Activated T-helper 17 cell treated with anti-CD3 and anti-CD28 coated beads, Interleukin-2, amount 50 U/mL, for 72 hours (primary cell): ENCODE measurements around the gene CD8B. TPM values are rescaled to one million over a fixed set of nuclear protein-coding genes. Genes with fewer than 3 reads are reported as not detected.

Source experiments
- ATAC-seq: fragments of 150-1000 bp; cut with Tn5 transposase; replicated peaks from 2 replicates; pipeline ENCODE4 v1.10.0; 2021; ENCODE audit warnings: mild to moderate bottlenecking, moderate library complexity
- H3K27ac Mint-ChIP-seq: one replicate; pipeline ENCODE4 v1.8.0; 2022; ENCODE audit warnings: mixed read lengths
- H3K27me3 Mint-ChIP-seq: one replicate; pipeline ENCODE4 v1.8.0; 2022; ENCODE audit warnings: mixed read lengths
- H3K36me3 Mint-ChIP-seq: one replicate; pipeline ENCODE4 v1.8.0; 2022; ENCODE audit warnings: low read depth, mild to moderate bottlenecking, mixed read lengths
- H3K4me1 Mint-ChIP-seq: one replicate; pipeline ENCODE4 v1.8.0; 2022; ENCODE audit warnings: mixed read lengths
- H3K4me3 Mint-ChIP-seq: one replicate; pipeline ENCODE4 v1.8.0; 2022; ENCODE audit warnings: mild to moderate bottlenecking, mixed read lengths
- H3K9me3 Mint-ChIP-seq: one replicate; pipeline ENCODE4 v1.8.0; 2022; ENCODE audit warnings: mixed read lengths
- total RNA-seq, 2 donors: library from RNA; stranded (reverse); gene quantifications; one replicate each; pipeline ENCODE4 v1.2.3, GENCODE V29; 2022

Gene CD8B
- total RNA-seq, 2 donors from 2014 or later, result 0.63 TPM; not detected in 1

DNA sequence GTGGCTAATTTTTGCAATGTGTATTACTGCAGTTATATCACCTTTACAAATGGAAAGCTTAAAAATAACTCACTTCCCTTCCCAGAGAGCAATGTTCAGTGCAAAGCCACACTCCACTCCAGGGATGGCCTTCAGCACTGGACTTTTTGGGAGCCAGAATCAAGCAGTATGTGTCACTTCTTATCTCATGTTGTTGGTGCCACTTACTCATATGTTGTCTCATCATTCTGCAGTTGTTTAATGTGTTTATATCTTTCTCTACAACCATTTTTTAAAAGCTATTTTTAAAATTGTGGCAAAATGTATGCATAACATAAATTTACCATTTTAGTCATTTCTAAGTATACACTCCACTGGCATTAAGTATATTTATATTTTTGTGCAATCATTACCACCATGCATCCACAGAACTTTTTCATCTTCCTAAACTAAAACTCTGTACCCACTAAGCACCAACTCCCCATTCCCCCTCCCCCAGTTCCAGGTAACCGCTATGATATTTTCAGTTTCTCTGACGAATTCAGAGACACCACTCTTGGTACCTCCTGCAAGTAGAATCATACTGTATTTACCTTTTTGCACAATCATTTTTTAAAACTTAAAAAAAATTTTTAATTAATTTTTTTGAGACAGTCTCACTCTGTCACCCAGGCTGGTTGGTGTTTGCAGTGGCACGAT is 38.9 kb downstream of the CD8B start:
- H3K27ac Mint-ChIP-seq, result no peak overlapping the region
- peaks cover 19% of the 10 kb centered on the region for H3K27me3 Mint-ChIP-seq
- ATAC-seq, result no peak
- H3K4me3 Mint-ChIP-seq, result no peak overlapping the region
- H3K4me1 Mint-ChIP-seq, result peaks cover 7% of the 10 kb centered on the region
- no peaks in the 10 kb centered on the region for H3K9me3 Mint-ChIP-seq
- no peaks in the 10 kb centered on the region for H3K36me3 Mint-ChIP-seq

DNA sequence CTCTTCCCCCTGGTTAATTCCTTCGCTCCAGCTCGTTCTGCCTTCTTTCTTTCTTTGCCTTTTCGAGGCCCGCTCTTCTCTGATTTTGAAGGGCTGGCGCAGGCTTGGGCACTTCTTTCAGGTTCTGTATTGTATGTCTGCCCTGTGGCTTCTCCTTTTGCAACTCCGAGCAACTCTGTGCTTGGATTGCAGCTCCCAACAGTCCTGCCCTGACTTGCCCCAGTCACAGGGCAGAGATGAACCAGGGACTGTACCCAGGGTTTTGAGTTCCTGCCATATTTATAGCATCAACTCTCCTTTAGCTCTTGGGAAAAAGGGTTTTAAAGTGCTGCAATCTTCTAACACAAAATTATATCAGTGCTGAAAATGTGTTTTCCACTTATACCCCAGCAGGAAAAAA is 39.8 kb downstream of the CD8B start:
- no peaks in the 10 kb centered on the region for H3K36me3 Mint-ChIP-seq
- H3K9me3 Mint-ChIP-seq, result no peaks in the 10 kb centered on the region
- peaks cover 7% of the 10 kb centered on the region for H3K4me1 Mint-ChIP-seq
- no peak overlapping the region for H3K4me3 Mint-ChIP-seq
- no peak overlapping the region for H3K27ac Mint-ChIP-seq
- no peak for ATAC-seq
- peaks cover 20% of the 10 kb centered on the region for H3K27me3 Mint-ChIP-seq

DNA sequence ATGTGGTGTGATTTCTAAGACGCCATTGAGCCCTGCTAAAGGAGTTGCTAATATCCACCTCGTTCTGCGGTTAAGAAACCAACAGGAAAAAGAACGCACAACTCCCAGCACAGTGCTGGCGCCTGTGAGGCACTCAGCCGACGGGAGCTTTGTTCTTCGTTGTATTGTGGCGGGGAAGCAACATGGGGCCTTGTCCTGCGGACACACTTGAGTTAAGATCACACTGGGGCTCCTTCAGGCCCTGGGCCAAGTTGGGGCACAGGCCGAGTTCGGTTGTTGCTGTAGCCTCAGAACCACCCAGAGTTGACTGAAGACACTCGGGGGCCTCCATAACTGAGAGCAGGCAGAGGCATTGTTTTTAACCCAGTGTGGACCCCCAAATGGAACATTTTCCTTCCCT is 40.4 kb downstream of the CD8B start:
- H3K36me3 Mint-ChIP-seq, result no peaks in the 10 kb centered on the region
- H3K4me1 Mint-ChIP-seq, result peaks cover 7% of the 10 kb centered on the region
- no peak for ATAC-seq
- no peak overlapping the region for H3K4me3 Mint-ChIP-seq
- H3K27me3 Mint-ChIP-seq, result peaks cover 24% of the 10 kb centered on the region
- no peak overlapping the region for H3K27ac Mint-ChIP-seq
- no peaks in the 10 kb centered on the region for H3K9me3 Mint-ChIP-seq

DNA sequence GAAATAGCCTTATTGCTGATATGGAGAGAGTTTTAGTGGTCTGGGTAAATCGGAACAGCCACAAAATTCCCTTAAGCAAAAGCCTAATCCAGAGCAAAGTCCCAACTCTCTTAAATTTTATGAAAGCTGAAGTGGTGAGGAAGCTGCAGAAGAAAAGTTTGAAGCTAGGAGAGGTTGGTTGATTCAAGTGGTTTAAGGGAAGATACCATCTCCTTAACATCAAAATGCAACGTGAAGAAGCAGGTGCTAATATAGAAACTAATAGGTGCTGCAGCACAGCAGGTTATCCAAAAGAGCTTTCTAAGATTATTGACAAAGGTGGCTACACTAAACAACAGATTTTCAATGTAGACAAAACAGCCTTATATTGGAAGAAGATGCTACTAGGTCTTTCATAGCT is 42.7 kb downstream of the CD8B start:
- Mint-ChIP-seq H3K36me3 (no peaks in the 10 kb centered on the region), H3K4me1 (peaks cover 3% of the 10 kb centered on the region), H3K27me3 (peaks cover 20% of the 10 kb centered on the region), H3K27ac (no peak overlapping the region), H3K4me3 (no peak overlapping the region), H3K9me3 (no peaks in the 10 kb centered on the region)
- no peak for ATAC-seq

DNA sequence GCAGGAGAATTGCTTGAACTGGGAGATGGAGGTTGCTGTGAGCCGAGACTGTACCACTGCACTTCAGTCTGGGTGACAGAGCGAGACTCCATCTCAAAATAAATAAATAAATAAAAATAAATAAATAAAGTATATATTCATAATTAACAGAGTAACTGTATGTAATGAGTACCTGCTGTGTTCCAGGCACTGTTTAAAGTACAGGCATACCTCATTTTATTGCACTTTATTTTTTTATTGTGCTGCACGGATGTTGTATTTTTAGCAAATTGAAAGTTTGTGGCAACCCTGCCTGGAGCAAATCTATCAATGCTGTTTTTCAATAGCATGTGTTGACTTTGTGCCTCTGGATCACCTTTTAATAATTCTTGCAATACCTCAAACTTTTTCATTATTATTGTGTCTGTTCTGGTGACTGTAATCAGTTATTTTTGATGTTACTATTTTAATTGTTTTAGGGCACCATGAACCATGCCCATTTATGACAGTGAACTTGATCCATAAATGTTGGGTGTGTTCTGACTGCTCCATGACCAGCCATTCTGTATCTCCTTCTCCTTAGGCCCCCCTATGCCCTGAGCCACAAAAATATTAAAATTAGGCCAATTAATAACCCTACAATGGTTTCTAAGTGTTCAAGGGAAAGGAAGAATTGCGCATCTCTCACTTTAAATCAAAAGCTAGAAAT is 43.4 kb downstream of the CD8B start:
- H3K27ac Mint-ChIP-seq, result no peak overlapping the region
- H3K4me3 Mint-ChIP-seq, result no peak overlapping the region
- peaks cover 20% of the 10 kb centered on the region for H3K27me3 Mint-ChIP-seq
- H3K36me3 Mint-ChIP-seq, result no peaks in the 10 kb centered on the region
- peaks cover 3% of the 10 kb centered on the region for H3K4me1 Mint-ChIP-seq
- no peaks in the 10 kb centered on the region for H3K9me3 Mint-ChIP-seq
- ATAC-seq, result no peak

DNA sequence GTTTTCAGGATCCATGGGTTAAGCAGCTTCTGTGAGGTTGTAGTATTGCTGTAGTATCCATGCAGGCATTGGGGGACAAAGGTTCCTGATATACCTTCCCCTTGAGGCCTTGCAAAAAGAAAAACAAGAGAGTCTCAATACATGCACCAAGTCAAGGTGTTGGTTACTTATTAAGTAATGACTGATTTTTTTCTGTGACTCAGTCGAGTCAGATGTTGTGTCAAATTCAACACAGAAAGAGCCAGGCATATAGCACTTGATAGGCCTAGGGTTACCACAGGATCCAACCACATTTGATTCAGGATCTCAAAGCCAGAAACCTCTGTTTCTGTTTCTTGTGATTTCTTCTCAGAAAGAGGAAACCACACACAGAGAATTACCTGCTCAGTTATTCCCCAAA is 46.1 kb downstream of the CD8B start:
- H3K4me3 Mint-ChIP-seq, result no peak overlapping the region
- ATAC-seq, result peak; percentile 21
- no peaks in the 10 kb centered on the region for H3K4me1 Mint-ChIP-seq
- H3K36me3 Mint-ChIP-seq, result no peaks in the 10 kb centered on the region
- peak overlapping the region; percentile 42 for H3K27ac Mint-ChIP-seq
- no peaks in the 10 kb centered on the region for H3K9me3 Mint-ChIP-seq
- peaks cover 37% of the 10 kb centered on the region for H3K27me3 Mint-ChIP-seq

DNA sequence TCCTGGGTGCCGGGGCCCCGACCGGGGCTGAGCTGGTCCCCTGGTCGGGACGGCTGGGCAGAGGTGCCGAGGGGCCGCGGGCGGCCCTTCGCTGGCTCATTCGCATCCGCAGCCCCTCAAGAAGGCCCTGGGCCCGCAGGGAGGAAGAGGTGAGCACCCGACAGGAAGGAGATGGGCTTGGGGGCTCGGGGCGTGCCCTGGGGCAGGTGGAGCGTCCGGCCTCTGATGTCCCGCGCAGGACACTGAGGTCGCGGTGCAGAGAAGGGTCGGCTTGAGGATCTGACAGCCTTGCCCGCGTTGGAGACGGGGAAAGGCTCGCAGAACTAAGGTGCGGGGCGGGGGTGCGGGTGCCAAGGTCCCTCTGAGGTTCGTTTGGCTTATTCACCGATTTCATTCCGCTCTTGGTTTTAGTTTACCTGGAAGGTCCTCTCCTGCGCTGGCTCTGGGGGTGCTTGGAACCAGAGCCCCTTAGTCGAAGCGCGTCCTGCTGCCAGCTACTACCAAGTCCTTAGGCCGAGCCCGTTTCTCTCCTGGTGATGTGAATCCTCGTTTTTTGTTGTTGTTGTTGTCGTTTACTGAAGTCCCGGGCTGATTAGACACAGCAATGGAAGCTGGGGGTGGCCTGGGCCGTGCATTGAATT is 52.1 kb downstream of the CD8B start:
- Mint-ChIP-seq H3K27me3 (peaks cover 44% of the 10 kb centered on the region), H3K4me1 (peaks cover 12% of the 10 kb centered on the region), H3K27ac (no peak overlapping the region), H3K36me3 (no peaks in the 10 kb centered on the region), H3K9me3 (no peaks in the 10 kb centered on the region), H3K4me3 (peak overlapping the region; percentile 43)
- no peak for ATAC-seq

DNA sequence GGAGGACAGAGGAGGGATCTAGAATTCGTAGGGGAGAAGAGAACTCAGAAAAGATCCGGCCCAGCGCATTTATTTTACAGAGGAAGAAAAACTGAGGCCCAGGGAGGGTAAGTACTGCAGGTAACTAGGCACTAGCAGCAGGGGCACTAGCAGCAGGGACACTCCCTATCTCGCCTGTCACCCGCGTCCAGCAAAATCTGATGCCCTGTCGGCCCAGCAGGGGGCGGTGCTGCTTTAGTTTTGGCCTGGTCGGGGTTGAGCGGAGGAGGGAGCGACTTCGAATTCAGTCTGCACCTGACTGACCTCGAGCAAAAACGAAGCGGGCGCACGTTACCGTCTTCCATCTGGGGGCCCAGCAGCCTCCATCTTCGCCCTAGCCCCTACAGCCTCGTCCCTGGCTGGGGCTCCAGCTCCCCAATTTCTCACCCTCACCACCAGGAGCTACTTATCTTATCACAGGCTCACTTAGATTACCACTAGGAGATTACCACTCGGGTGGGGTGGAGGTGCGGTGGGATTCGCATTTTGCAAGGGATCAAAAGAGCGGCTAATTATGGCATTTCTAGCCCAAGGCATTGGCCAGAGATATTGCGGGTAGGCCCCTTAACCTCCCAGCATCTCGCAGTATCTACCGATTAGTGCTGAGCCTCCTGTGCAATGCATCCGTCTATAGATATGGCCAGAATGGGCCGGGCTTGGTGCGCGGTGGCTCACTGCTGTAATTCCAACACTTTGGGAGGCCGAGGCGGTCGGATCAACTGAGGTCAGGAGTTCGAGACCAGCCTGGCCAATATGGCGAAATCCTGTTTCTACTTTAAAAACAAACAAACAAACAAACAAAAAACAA is 53.1 kb downstream of the CD8B start:
- peak; percentile 96 for ATAC-seq
- H3K4me3 Mint-ChIP-seq, result peak overlapping the region; percentile 91
- H3K9me3 Mint-ChIP-seq, result no peaks in the 10 kb centered on the region
- H3K36me3 Mint-ChIP-seq, result no peaks in the 10 kb centered on the region
- H3K27ac Mint-ChIP-seq, result peak overlapping the region; percentile 8
- H3K27me3 Mint-ChIP-seq, result peaks cover 41% of the 10 kb centered on the region
- H3K4me1 Mint-ChIP-seq, result peaks cover 12% of the 10 kb centered on the region

DNA sequence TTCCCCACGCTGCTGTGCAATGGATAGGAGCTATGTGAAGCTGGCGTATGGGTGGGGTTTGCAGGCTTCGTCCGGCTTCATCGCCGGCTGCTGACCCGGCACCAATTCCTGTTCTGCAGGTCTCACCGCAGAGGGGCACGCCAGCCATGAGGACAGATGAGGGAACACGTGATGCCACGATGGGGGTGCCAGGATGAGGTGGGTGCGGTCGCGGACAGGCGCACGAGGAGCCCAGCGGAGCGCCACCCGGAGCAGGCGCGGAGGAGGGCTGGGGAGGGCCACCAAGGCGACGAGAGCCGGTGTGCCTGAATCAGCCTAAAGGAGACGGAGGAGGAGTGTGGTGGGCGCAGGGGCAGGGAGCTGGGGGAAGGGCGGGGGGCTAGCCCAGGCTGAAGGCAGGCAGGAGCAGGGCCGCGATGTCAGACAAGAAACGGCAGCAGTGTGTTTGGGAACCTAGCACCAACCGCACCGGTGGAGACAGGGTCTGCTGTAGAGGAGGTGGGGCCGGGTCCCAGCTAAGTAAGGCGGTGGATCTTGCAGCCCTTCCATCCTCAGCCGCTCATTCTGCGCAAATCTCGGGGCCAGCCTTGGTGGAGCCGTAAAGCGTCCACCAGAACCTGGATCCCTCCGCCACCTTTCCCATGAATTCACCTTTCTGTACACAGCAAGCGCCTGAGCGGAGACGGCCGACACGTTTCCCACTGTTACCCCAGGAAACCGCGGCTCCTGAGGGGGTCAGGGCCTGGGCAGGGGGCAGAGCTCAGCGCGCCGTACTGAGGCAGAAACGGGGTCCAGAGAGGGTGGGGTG is 54.0 kb downstream of the CD8B start:
- ATAC-seq, result peak; percentile 49
- Mint-ChIP-seq H3K4me1 (peaks cover 12% of the 10 kb centered on the region), H3K27me3 (peaks cover 33% of the 10 kb centered on the region), H3K36me3 (no peaks in the 10 kb centered on the region), H3K4me3 (peak overlapping the region; percentile 91), H3K9me3 (no peaks in the 10 kb centered on the region), H3K27ac (peak overlapping the region; percentile 79)

DNA sequence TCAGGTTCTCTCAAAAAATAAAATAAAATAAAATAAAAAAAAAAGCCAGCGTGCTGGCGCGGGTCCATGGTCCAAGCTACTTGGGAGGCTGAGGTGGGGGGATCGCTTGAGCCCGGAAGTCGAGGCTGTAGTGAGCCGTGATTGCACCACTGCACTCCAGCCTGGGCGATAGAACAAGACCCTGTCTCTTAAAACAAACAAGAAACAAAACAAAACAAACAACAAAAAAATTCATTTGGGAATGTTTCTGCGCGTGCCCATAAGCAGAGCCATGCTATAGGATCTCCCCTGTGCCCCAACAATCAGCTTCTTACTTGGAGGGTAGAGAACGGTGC is 54.6 kb downstream of the CD8B start:
- H3K36me3 Mint-ChIP-seq, result no peaks in the 10 kb centered on the region
- peak overlapping the region; percentile 79 for H3K27ac Mint-ChIP-seq
- H3K27me3 Mint-ChIP-seq, result peaks cover 28% of the 10 kb centered on the region
- peaks cover 12% of the 10 kb centered on the region for H3K4me1 Mint-ChIP-seq
- ATAC-seq, result no peak
- peak overlapping the region; percentile 91 for H3K4me3 Mint-ChIP-seq
- H3K9me3 Mint-ChIP-seq, result no peaks in the 10 kb centered on the region

DNA sequence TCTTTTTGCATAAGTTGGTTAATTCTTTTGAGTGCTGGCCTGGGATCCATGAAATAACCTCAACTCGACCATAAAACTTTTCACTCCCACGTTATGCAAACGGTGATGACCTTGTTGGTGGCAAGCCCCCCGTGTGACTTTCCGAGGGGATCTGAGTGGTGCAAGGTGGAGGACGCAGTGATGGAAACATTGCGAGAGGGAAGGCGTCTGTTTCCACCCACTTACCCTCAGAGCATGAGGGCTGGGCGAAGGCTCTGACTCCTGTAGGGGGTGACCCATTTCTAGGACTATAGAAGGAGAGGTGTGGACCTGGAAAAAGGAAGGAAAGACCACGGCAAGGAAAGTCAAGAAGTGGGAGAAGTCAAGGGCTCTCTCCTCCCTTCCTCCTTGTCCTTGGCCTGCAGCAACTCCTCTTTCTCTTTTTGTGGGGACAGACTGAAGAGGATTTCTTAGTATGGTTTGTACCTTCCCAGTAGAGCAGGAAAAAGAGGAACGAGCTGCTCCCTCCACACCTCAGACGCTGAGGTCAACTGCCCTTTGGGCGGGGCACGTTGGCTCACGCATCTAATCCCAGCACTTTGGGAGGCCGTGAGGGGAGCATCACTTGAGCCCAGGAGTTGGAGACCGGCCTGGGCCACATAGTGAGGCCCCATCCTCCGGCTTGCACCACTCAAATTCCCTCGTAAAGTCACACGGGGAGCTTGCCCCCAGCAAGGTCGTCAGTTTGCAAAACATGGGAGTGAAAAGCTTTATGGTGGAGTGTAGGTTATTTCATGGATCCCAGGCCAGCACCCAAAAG is 55.4 kb downstream of the CD8B start:
- Mint-ChIP-seq H3K27ac (no peak overlapping the region), H3K36me3 (no peaks in the 10 kb centered on the region), H3K27me3 (peaks cover 19% of the 10 kb centered on the region), H3K9me3 (no peaks in the 10 kb centered on the region), H3K4me1 (peaks cover 12% of the 10 kb centered on the region), H3K4me3 (peak overlapping the region; percentile 91)
- no peak for ATAC-seq

DNA sequence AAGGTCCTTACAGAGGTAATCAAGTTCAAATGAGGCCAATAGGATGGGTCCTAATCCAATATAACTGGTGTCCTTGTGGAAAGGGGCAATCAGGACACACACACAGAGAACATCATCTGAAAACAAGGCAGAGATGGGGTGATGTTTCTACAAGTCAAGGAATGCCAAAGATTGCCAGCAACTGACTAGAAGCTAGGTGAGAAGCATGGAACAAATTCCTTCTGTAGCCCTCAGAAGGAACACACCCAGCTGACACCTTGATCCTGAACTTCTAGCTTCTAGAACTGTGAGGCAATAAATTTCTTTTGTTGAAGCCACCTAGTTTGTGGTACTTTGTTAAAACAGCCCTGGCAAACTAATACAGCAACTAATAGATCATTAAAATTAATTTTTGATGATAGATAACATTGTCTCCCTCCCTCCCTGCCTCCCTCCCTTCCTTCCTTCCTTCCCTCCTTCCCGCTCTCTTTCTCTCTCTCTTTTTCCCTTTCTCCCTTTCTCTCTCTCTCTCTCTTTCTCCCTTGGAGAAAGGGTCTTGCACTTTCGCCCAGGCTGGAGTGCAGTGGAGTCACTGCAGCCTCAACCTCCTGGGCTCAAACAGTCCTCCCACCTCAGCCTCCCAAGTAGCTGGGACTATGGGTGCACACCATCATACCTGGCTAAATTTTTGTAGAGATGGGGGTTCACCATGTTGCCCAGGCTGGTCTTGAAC is 60.7 kb downstream of the CD8B start:
- H3K27me3 Mint-ChIP-seq, result peaks cover 10% of the 10 kb centered on the region
- no peak for ATAC-seq
- peaks cover 9% of the 10 kb centered on the region for H3K9me3 Mint-ChIP-seq
- no peaks in the 10 kb centered on the region for H3K4me1 Mint-ChIP-seq
- no peak overlapping the region for H3K27ac Mint-ChIP-seq
- no peaks in the 10 kb centered on the region for H3K36me3 Mint-ChIP-seq
- no peak overlapping the region for H3K4me3 Mint-ChIP-seq

DNA sequence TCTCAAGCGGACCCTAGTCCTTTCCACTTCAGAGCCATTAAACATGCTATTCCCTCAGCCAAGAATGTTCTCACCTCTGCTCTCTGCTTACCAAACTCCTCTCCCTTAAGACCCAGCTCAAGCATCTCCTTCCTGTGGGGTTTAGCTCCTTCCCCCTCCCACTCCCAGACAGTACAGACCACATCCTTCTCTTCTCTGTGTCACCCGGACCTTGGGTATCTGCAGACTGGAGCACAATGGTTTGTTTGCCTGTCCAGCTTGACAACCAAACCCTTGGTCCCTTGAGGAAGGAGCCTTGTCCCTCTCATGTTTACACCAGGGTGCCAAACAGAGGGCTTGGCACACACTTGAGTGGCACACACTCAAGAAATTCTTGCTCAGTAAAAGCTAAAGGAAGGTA is 66.8 kb downstream of the CD8B start:
- peaks cover 12% of the 10 kb centered on the region for H3K4me1 Mint-ChIP-seq
- peaks cover 21% of the 10 kb centered on the region for H3K9me3 Mint-ChIP-seq
- no peaks in the 10 kb centered on the region for H3K36me3 Mint-ChIP-seq
- no peak overlapping the region for H3K27ac Mint-ChIP-seq
- no peak overlapping the region for H3K4me3 Mint-ChIP-seq
- no peak for ATAC-seq
- peaks cover 58% of the 10 kb centered on the region for H3K27me3 Mint-ChIP-seq
